Measurements from ENCODE around the gene RAB21. TPM values are rescaled to one million over a fixed set of nuclear protein-coding genes. Genes with fewer than 3 reads are reported as not detected.

The RAB21 gene
- total RNA-seq, 2 experiments from 2014 or later, result 55.7 to 56.3 TPM

Other genes with a start within 250 kb of the RAB21 start
- gene ZFC3H1, start 91.0 kb upstream of the RAB21 start, total RNA-seq, result 10 to 100 TPM; 45.9 to 49.9 TPM
- gene THAP2, start 90.6 kb upstream of the RAB21 start, total RNA-seq, result 1 to 10 TPM; 3.5 to 5.2 TPM
- gene TMEM19, start 68.8 kb upstream of the RAB21 start, total RNA-seq, result 10 to 100 TPM; 22.1 to 23.9 TPM
- 10 to 100 TPM; 38.3 to 38.5 TPM for gene TBC1D15, start 84.9 kb downstream of the RAB21 start, total RNA-seq
- gene TPH2, start 184.0 kb downstream of the RAB21 start, total RNA-seq, result not detected